Measurements from ENCODE around the gene STXBP6. TPM values are rescaled to one million over a fixed set of nuclear protein-coding genes. Genes with fewer than 3 reads are reported as not detected.

The STXBP6 gene
- total RNA-seq, 1 experiment from 2014 or later = 6.4 TPM

- Mint-ChIP-seq H3K27ac (ENCODE audit: unreplicated experiment) (peak overlapping the region; percentile 78), H3K4me3 (ENCODE audit: low read depth, unreplicated experiment) (peak overlapping the region; percentile 51), H3K36me3 (ENCODE audit: insufficient read depth, unreplicated experiment) (no peaks in the 10 kb centered on the region), H3K4me1 (ENCODE audit: low read depth, unreplicated experiment) (peaks cover 25% of the 10 kb centered on the region), H3K9me3 (ENCODE audit: low read depth, unreplicated experiment) (no peaks in the 10 kb centered on the region), H3K27me3 (ENCODE audit: unreplicated experiment) (no peaks in the 10 kb centered on the region)
- CTCF ChIA-PET = no interaction called here
- peak; percentile 1 for DNase-seq
- no peak for TF ChIP-seq CTCF (IDR thresholded peaks at IDR 0.05; ENCODE audit: unreplicated experiment)
- intact Hi-C loops (cut with micrococcal nuclease; ENCODE audit: unreplicated experiment) = loop anchor here (1.0 kb wide), 1 partner anchor 26 kb away; no protein-coding TSS in a partner anchor
- BruUV-seq (replicated peaks) = no TSS peak
Observed at GRCh38 chr14:25007832-25008231, 42.1 kb downstream of the STXBP6 start.

- TF ChIP-seq CTCF (IDR thresholded peaks at IDR 0.05; ENCODE audit: unreplicated experiment) = no peak
- Mint-ChIP-seq H3K9me3 (ENCODE audit: low read depth, unreplicated experiment) (no peaks in the 10 kb centered on the region), H3K27me3 (ENCODE audit: unreplicated experiment) (no peaks in the 10 kb centered on the region), H3K4me1 (ENCODE audit: low read depth, unreplicated experiment) (peaks cover 25% of the 10 kb centered on the region), H3K4me3 (ENCODE audit: low read depth, unreplicated experiment) (peak overlapping the region; percentile 51), H3K36me3 (ENCODE audit: insufficient read depth, unreplicated experiment) (no peaks in the 10 kb centered on the region), H3K27ac (ENCODE audit: unreplicated experiment) (peak overlapping the region; percentile 78)
- CTCF ChIA-PET = interaction anchor here (0.7 to 1.6 kb wide), 4 partner anchors 25 to 794 kb away, joined by 3 to 7 read pairs (median 3); partner anchors contain the start of gene CHMP4A
- BruUV-seq (replicated peaks) = no TSS peak
- DNase-seq = peak; percentile 37
- intact Hi-C loops (cut with micrococcal nuclease; ENCODE audit: unreplicated experiment) = loop anchor here (1.0 kb wide), 1 partner anchor 25 kb away; no protein-coding TSS in a partner anchor
Observed at GRCh38 chr14:25006961-25007795, 42.8 kb downstream of the STXBP6 start.

GRCh38 chr14:25006031-25006430 is 43.9 kb downstream of the STXBP6 start:
- no peaks in the 10 kb centered on the region for H3K27me3 Mint-ChIP-seq (ENCODE audit: unreplicated experiment)
- no peak for DNase-seq
- H3K9me3 Mint-ChIP-seq (ENCODE audit: low read depth, unreplicated experiment) = no peaks in the 10 kb centered on the region
- H3K4me3 Mint-ChIP-seq (ENCODE audit: low read depth, unreplicated experiment) = no peak overlapping the region
- no peaks in the 10 kb centered on the region for H3K36me3 Mint-ChIP-seq (ENCODE audit: insufficient read depth, unreplicated experiment)
- peaks cover 25% of the 10 kb centered on the region for H3K4me1 Mint-ChIP-seq (ENCODE audit: low read depth, unreplicated experiment)
- no TSS peak for BruUV-seq (replicated peaks)
- CTCF ChIA-PET = interaction anchor here (1.6 kb wide), 1 partner anchor 196 kb away, joined by 7 read pairs; no protein-coding TSS in a partner anchor
- no peak overlapping the region for H3K27ac Mint-ChIP-seq (ENCODE audit: unreplicated experiment)
- no peak for TF ChIP-seq CTCF (IDR thresholded peaks at IDR 0.05; ENCODE audit: unreplicated experiment)
- intact Hi-C loops (cut with micrococcal nuclease; ENCODE audit: unreplicated experiment) = no loop called here

- TF ChIP-seq CTCF (IDR thresholded peaks at IDR 0.05; ENCODE audit: unreplicated experiment) = no peak
- Mint-ChIP-seq H3K4me3 (ENCODE audit: low read depth, unreplicated experiment) (no peak overlapping the region), H3K27me3 (ENCODE audit: unreplicated experiment) (no peaks in the 10 kb centered on the region), H3K9me3 (ENCODE audit: low read depth, unreplicated experiment) (no peaks in the 10 kb centered on the region), H3K4me1 (ENCODE audit: low read depth, unreplicated experiment) (peaks cover 19% of the 10 kb centered on the region), H3K36me3 (ENCODE audit: insufficient read depth, unreplicated experiment) (no peaks in the 10 kb centered on the region), H3K27ac (ENCODE audit: unreplicated experiment) (no peak overlapping the region)
- DNase-seq = no peak
- BruUV-seq (replicated peaks) = no TSS peak
- intact Hi-C loops (cut with micrococcal nuclease; ENCODE audit: unreplicated experiment) = no loop called here
- CTCF ChIA-PET = no interaction called here
Observed at GRCh38 chr14:25004389-25004809, 45.5 kb downstream of the STXBP6 start.

Measured in Calu3 (cell line).